SJCRH30 (cell line): ENCODE results near the gene ZFYVE19. TPM values are rescaled to one million over a fixed set of nuclear protein-coding genes. Genes with fewer than 3 reads are reported as not detected.

Source experiments
- DNase-seq, 2 experiments: peaks; one replicate each; pipeline ENCODE4 v3.0.0-alpha.2; 2015 to 2020
- H3K27ac ChIP-seq: fragments of 250-450 bp; sonication (Bioruptor Pico); 2 replicates; pipeline ENCODE4 v1.5.1; 2020; ENCODE audit warnings: mild to moderate bottlenecking, moderate library complexity
- H3K27me3 ChIP-seq: fragments of 250-450 bp; sonication (Bioruptor Pico); 2 replicates; pipeline ENCODE4 v1.5.1; 2020; ENCODE audit warnings: mild to moderate bottlenecking, moderate library complexity
- H3K36me3 ChIP-seq: fragments of 250-450 bp; sonication (Bioruptor Pico); 2 replicates; pipeline ENCODE4 v1.5.1; 2020; ENCODE audit warnings: mild to moderate bottlenecking, moderate library complexity
- H3K4me1 ChIP-seq: fragments of 250-450 bp; sonication (Bioruptor Pico); 2 replicates; pipeline ENCODE4 v1.5.1; 2020; ENCODE audit warnings: mild to moderate bottlenecking, moderate library complexity
- H3K4me3 ChIP-seq: fragments of 250-450 bp; sonication (Bioruptor Pico); 2 replicates; pipeline ENCODE4 v1.5.1; 2020; ENCODE audit warnings: mild to moderate bottlenecking, moderate library complexity
- H3K9me3 ChIP-seq: fragments of 250-450 bp; sonication (Bioruptor Pico); replicated peaks from 2 replicates; pipeline ENCODE4 v1.5.1; 2020; ENCODE audit warnings: mild to moderate bottlenecking, moderate library complexity
- total RNA-seq: library from RNA; depleted of rRNA; stranded (reverse); fragments of >200 nt; shearing (Covaris generic); gene quantifications from 2 replicates; pipeline ENCODE4 v1.2.3, GENCODE V29; 2014

The ZFYVE19 gene
- total RNA-seq, 1 experiment from 2014 or later: 10.6 TPM

DNA sequence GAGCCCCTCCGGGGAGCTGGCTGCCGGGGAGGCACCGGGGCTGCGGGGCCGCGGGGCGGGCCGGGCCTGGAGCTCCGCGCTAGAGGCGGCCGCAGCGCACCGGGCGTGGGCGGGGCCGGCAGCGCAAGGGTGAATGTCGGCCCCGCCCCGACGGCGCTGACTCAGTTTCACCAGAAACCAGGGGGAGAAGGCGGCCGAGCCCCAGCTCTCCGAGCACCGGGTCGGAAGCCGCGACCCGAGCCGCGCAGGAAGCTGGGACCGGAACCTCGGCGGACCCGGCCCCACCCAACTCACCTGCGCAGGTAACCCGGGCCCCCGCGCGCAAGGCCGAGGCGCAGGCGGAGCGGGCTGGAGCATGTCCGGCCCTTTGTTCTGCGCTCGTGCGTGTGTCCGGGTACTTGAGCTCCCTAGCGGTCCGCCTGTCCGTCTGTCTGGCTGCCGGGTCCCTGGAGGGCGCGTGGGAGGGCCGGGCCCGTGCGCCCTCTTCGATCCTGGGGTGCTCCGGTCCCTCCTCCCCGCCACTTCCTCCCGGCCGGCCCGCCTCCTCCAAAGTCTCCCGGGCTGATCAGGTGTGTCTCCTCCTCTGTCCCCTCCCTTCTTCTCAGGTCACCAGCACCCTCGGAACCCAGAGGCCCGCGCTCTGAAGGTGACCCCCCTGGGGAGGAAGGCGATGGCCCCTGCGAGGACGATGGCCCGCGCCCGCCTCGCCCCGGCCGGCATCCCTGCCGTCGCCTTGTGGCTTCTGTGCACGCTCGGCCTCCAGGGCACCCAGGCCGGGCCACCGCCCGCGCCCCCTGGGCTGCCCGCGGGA, 37.2 kb downstream of the ZFYVE19 start, which contains the start of gene SPINT1:
Gene SPINT1 (plus strand): TSS at position 164 of the 811 bp plus-strand sequence. CDS start 507 bp downstream, at position 671.
- DNase-seq: no peak
- Histone ChIP-seq H3K27me3 (no peaks in the 10 kb centered on the region), H3K4me3 (no peak within 1 kb of the TSS), H3K9me3 (no peaks in the 10 kb centered on the region), H3K27ac (no peak within 1 kb of the TSS), H3K4me1 (peaks cover 20% of the 10 kb centered on the region), H3K36me3 (no peaks in the 10 kb centered on the region)

DNA sequence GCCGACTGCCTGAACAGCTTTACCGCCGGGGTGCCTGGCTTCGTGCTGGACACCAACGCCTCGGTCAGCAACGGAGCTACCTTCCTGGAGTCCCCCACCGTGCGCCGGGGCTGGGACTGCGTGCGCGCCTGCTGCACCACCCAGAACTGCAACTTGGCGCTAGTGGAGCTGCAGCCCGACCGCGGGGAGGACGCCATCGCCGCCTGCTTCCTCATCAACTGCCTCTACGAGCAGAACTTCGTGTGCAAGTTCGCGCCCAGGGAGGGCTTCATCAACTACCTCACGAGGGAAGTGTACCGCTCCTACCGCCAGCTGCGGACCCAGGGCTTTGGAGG, 37.8 kb downstream of the ZFYVE19 start:
- no peak overlapping the region for H3K4me3 ChIP-seq
- no peaks in the 10 kb centered on the region for H3K36me3 ChIP-seq
- H3K9me3 ChIP-seq: no peaks in the 10 kb centered on the region
- DNase-seq: no peak
- peaks cover 20% of the 10 kb centered on the region for H3K4me1 ChIP-seq
- no peak overlapping the region for H3K27ac ChIP-seq
- H3K27me3 ChIP-seq: no peaks in the 10 kb centered on the region

DNA sequence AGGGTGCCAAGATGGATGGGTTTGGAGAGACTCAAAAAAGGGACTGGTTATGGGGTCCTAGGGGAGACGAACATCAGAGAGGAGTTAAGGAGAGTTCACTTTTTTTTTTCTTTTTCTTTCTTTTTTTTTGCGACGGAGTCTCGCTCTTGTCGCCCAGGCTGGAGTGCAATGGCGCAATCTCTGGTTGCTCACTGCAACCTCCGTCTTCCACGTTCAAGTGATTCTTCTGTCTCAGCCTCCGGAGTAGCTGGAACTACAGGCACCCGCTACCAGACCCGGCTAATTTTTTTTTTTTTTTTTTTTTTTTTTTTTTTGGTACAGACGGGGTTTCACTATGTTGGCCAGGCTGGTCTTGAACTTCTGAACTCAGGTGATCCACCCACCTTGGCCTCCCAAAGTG, 38.1 kb downstream of the ZFYVE19 start:
- Histone ChIP-seq H3K27me3 (no peaks in the 10 kb centered on the region), H3K27ac (no peak overlapping the region), H3K9me3 (no peaks in the 10 kb centered on the region), H3K4me1 (peaks cover 20% of the 10 kb centered on the region), H3K36me3 (no peaks in the 10 kb centered on the region), H3K4me3 (no peak overlapping the region)
- no peak for DNase-seq

DNA sequence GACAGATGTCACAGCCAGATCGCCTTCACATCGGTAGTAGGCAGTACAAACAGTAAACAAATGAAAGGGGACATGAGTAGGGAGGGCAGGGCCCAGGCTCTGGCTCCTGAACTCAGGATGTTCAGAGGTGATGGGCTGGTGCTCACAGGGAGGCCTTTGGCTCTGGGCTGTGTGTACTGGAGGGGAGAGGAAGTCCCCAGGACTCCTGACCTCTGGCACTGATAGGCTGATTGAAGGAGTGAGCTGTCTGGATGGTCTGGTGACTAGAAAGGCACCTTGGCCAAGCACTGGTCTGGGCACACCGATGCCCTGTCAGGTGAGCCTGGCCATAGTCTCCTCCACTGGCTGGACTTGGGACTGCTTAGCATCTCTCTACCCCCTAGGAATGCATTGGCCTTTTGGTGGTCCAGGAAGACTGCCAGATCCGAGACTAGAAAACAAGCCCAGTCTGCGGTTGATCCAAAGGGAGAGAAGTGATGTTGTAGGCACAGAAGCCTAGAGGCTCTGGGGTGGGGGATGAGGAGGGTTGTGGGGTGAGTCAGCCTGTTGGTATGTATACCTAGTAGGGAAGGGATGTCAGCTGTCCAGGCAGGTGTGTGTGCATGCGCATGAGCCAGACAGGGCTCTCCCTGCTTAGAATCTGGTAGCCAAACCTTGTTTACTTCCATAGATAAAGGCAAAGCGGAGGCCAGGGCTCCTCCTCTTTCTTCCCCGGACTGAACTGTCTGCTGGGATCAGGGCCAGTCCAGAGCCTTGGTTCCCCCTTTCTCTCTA, 38.8 kb downstream of the ZFYVE19 start:
- H3K36me3 ChIP-seq: no peaks in the 10 kb centered on the region
- H3K4me3 ChIP-seq: no peak overlapping the region
- peak in 1 of 2 experiments; percentile 53 for DNase-seq
- H3K27ac ChIP-seq: no peak overlapping the region
- H3K4me1 ChIP-seq: peaks cover 20% of the 10 kb centered on the region
- H3K27me3 ChIP-seq: no peaks in the 10 kb centered on the region
- no peaks in the 10 kb centered on the region for H3K9me3 ChIP-seq

DNA sequence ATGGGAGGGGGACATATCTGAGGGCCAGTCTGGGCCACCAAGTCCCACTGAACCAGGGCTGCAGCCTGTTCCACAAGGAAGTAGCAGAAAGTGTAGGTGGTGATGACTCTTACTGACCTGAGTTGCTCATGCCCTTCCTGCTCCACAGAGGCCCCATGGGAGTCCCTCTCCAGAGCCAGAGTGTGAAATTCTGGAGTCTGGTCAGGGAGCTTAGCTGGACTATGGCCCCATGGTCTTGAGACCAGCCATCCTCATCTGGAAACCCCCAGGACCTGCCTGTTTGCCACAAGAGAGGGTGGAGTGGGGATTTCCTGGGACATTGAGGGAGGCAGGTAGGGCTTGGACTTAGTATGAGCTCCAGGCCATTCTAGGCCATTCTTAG, 39.9 kb downstream of the ZFYVE19 start:
- no peak overlapping the region for H3K4me3 ChIP-seq
- no peaks in the 10 kb centered on the region for H3K9me3 ChIP-seq
- DNase-seq: no peak
- H3K36me3 ChIP-seq: no peaks in the 10 kb centered on the region
- H3K27ac ChIP-seq: no peak overlapping the region
- H3K27me3 ChIP-seq: no peaks in the 10 kb centered on the region
- peaks cover 28% of the 10 kb centered on the region for H3K4me1 ChIP-seq

DNA sequence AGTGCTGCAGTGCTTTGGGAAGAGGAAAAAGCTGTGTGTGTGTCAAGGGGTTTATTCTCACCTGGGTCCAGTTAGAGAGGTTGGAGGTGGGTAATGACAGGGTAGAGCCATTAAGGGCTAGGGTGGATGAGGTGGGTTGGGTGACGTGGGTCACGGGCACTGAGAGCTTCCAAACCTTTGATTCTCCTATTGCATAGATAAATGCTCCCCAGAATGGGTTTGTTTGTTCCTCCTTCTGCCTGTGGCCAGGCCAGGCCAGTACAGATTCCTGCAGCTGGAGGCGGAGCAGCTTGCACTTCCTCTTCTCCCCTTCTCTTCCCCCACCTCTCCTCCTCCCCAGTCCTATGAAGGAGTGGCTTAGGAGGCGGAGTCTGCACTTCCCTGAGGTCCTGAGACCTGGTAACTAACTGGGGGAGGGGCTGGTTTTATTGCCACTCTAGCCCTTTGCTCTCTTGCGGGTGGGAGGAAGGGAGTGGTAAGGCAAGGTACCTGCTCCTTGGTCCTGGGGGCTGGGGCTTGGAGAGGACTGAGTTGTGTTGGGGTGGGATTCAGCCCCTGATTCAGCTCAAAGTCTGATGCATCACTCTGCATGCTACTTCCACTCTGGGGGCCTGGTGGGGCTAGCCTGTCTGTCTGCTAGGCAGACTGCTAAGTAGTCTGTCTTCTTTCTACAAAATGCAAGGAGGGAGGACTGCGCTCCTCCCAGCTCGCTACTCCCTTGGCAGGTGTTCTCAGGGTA, 40.5 kb downstream of the ZFYVE19 start:
- Histone ChIP-seq H3K9me3 (no peaks in the 10 kb centered on the region), H3K36me3 (no peaks in the 10 kb centered on the region), H3K4me3 (no peak overlapping the region), H3K4me1 (peaks cover 31% of the 10 kb centered on the region), H3K27ac (no peak overlapping the region), H3K27me3 (no peaks in the 10 kb centered on the region)
- DNase-seq: peak; percentile 42 to 58

DNA sequence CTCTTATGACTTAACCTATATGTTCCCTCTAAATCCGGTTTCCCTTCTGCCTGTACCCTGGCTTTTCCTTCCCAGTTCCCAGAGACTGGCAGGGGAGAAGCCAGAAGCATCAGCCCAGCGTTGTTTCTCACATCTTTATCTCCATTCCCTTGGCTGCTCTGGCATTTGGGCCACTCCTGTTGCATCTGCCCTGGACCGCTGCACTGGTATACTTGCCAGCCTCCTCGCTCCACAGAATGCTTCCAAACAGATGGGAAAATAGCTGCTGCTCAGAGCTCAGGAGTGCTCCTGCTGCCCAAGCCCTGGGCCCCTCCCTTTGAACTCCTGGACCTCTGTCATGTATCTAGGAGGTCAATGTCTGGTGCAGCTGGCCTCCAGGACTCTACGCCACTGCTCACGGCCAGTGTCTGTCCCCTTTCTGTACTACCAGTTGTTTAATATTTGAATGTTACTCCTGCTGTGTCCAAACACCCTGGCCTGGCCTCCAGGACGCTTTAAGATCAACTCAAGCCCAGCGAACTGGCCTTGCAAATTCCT, 43.8 kb downstream of the ZFYVE19 start:
- no peak for DNase-seq
- Histone ChIP-seq H3K27me3 (0 out of 2 replicates have a peak, but pooled peaks cover 3% of the 10 kb centered on the region), H3K9me3 (no peaks in the 10 kb centered on the region), H3K4me3 (no peak overlapping the region), H3K27ac (no peak overlapping the region), H3K4me1 (peaks cover 27% of the 10 kb centered on the region), H3K36me3 (no peaks in the 10 kb centered on the region)

DNA sequence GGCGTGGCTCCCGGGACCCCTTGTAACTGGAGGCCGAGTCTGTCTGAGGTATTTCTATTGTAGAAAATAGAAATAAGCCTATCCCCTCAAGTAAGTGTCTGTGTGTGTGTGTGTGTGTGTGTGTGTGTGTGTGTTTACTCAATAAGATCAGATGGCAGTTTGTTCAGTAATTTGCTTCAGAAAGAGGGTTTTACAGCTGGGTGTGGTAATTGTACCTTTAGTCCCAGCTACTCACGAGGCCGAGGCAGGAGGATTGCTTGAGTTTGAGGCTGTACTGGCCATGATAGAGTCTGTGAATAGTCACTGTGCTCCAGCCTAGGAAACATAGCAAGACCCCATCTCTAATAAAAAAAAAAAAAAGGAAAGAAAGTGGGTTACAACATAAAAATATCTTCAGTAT, 45.6 kb downstream of the ZFYVE19 start:
- H3K4me1 ChIP-seq: peaks cover 17% of the 10 kb centered on the region
- no peak overlapping the region for H3K27ac ChIP-seq
- H3K36me3 ChIP-seq: no peaks in the 10 kb centered on the region
- no peak overlapping the region for H3K4me3 ChIP-seq
- DNase-seq: no peak
- H3K27me3 ChIP-seq: 0 out of 2 replicates have a peak, but pooled peaks cover 3% of the 10 kb centered on the region
- no peaks in the 10 kb centered on the region for H3K9me3 ChIP-seq

DNA sequence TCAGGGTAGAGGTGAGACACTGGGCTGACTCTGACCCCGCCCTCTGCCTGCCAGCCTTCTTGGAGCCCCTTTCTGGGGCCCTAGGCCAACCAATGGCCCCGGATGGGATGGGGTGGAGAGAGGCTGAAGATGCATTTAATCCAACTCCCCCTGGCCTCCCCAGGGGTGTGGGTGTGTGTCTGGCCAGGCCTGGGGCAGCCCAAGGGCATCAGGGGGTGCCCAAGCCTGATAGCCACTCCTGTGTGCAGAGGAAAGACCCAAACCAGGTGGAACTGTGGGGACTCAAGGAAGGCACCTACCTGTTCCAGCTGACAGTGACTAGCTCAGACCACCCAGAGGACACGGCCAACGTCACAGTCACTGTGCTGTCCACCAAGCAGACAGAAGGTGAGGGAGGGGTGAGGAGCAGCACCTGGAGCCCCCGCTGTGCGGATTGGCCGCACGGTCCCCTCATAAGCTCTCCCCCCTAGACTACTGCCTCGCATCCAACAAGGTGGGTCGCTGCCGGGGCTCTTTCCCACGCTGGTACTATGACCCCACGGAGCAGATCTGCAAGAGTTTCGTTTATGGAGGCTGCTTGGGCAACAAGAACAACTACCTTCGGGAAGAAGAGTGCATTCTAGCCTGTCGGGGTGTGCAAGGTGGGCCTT, 46.5 kb downstream of the ZFYVE19 start:
- no peaks in the 10 kb centered on the region for H3K36me3 ChIP-seq
- no peak overlapping the region for H3K27ac ChIP-seq
- 0 out of 2 replicates have a peak, but pooled peaks cover 3% of the 10 kb centered on the region for H3K27me3 ChIP-seq
- H3K9me3 ChIP-seq: no peaks in the 10 kb centered on the region
- DNase-seq: no peak
- H3K4me1 ChIP-seq: peaks cover 11% of the 10 kb centered on the region
- H3K4me3 ChIP-seq: no peak overlapping the region

DNA sequence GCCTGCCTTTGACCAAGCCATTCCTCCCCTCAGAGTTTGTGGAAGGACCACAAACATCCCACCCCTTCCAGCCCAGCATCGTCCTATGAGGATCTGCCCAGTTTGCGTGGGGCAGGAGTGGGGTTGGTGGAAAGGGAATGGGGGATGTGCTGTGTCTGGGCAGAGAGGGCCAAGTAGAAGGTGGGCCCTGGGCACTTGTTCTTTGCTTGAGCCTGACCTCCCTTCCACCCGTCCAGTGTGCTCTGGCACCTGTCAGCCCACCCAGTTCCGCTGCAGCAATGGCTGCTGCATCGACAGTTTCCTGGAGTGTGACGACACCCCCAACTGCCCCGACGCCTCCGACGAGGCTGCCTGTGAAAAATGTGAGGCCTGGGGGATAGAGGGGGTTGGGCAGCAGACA, 47.3 kb downstream of the ZFYVE19 start:
- no peaks in the 10 kb centered on the region for H3K36me3 ChIP-seq
- H3K9me3 ChIP-seq: no peaks in the 10 kb centered on the region
- H3K4me1 ChIP-seq: peaks cover 11% of the 10 kb centered on the region
- no peak overlapping the region for H3K4me3 ChIP-seq
- no peak overlapping the region for H3K27ac ChIP-seq
- no peak for DNase-seq
- H3K27me3 ChIP-seq: 0 out of 2 replicates have a peak, but pooled peaks cover 3% of the 10 kb centered on the region

DNA sequence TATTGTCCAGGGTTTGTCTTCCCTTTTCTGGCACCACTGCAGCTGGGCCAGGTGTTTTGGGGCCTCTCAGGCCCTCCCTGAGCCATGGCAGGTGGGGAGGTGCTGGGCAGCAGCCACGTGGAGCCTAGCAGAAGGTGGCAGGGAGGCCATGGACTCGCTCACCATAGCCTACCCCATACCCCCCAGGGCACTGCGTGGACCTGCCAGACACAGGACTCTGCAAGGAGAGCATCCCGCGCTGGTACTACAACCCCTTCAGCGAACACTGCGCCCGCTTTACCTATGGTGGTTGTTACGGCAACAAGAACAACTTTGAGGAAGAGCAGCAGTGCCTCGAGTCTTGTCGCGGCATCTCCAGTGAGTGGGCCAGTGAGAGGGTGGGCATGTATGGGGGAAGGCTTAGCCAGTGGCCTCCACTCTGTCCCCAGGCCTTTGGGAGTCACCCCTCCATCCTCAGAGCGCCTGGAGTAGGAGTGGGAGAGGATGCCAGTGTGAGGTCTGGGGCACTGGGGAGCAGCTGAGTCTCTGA, 48.9 kb downstream of the ZFYVE19 start:
- no peak for DNase-seq
- H3K4me1 ChIP-seq: peaks cover 11% of the 10 kb centered on the region

DNA sequence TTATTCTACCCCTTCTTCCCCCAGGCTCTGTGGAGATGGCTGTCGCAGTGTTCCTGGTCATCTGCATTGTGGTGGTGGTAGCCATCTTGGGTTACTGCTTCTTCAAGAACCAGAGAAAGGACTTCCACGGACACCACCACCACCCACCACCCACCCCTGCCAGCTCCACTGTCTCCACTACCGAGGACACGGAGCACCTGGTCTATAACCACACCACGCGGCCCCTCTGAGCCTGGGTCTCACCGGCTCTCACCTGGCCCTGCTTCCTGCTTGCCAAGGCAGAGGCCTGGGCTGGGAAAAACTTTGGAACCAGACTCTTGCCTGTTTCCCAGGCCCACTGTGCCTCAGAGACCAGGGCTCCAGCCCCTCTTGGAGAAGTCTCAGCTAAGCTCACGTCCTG, 49.9 kb downstream of the ZFYVE19 start:
- peaks cover 4% of the 10 kb centered on the region; the same call in 1 of the 2 replicates for H3K4me1 ChIP-seq
- H3K9me3 ChIP-seq: no peaks in the 10 kb centered on the region
- 0 out of 2 replicates have a peak, but pooled peaks cover 3% of the 10 kb centered on the region for H3K27me3 ChIP-seq
- no peaks in the 10 kb centered on the region for H3K36me3 ChIP-seq
- H3K4me3 ChIP-seq: no peak overlapping the region
- H3K27ac ChIP-seq: no peak overlapping the region
- no peak for DNase-seq

More for the DNA sequence above, 48.9 kb downstream of the ZFYVE19 start:
- no peaks in the 10 kb centered on the region for H3K9me3 ChIP-seq
- 0 out of 2 replicates have a peak, but pooled peaks cover 3% of the 10 kb centered on the region for H3K27me3 ChIP-seq
- no peak overlapping the region for H3K27ac ChIP-seq
- H3K4me3 ChIP-seq: no peak overlapping the region
- no peaks in the 10 kb centered on the region for H3K36me3 ChIP-seq

DNA sequence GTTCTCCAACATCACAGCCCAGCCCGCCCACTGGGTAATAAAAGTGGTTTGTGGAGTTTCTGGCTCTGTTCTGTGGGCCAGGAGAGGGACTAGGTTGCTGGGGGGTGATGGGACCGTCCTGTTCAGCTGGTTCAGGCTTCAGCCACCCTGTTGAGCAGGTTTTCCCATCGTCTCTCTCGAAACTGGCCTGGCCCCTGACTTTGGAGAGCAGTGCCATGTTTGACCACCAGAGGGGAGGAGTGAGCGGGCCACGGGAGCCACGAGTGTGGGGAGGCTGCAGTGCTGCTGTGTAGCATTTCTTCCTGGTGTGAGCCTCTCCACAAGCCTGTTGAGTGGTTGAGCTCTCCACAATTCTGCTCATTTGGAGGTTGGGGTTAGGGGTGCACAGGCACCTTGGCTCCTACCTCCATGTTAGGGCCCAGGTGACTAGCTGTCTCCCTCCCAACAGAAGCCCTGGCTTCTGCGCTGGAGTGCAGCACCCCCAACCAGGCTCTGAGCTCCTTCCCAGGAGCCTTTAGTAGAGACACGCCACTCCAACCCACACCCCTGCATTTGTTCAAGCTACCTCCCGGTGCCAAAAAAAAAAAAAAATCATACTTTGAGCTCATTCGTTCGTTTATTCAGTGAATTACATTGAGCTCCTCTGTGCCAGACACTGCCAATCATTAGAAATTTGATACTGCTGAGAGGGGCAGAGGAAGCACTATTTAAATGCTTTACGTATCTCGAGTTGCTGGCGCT, 50.9 kb downstream of the ZFYVE19 start:
- no peaks in the 10 kb centered on the region for H3K9me3 ChIP-seq
- H3K4me1 ChIP-seq: no peaks in the 10 kb centered on the region
- peak; percentile 64 to 86 for DNase-seq
- 0 out of 2 replicates have a peak, but pooled peaks cover 3% of the 10 kb centered on the region for H3K27me3 ChIP-seq
- no peak overlapping the region for H3K27ac ChIP-seq
- H3K4me3 ChIP-seq: no peak overlapping the region; the same call in 1 of the 2 replicates
- H3K36me3 ChIP-seq: no peaks in the 10 kb centered on the region
